Hepatic stellate cell (primary cell): Measurements from ENCODE around the gene MZB1.
"Not testable (repeated sequence)": the region's sequence is repeated elsewhere in the genome, so short reads cannot be mapped to it uniquely, and the experiment has no call there.

Experiments
- DNase-seq: peaks from one replicate; pipeline ENCODE4 v3.0.0; 2011; ENCODE audit warnings: low spot score

Gene MZB1

DNA sequence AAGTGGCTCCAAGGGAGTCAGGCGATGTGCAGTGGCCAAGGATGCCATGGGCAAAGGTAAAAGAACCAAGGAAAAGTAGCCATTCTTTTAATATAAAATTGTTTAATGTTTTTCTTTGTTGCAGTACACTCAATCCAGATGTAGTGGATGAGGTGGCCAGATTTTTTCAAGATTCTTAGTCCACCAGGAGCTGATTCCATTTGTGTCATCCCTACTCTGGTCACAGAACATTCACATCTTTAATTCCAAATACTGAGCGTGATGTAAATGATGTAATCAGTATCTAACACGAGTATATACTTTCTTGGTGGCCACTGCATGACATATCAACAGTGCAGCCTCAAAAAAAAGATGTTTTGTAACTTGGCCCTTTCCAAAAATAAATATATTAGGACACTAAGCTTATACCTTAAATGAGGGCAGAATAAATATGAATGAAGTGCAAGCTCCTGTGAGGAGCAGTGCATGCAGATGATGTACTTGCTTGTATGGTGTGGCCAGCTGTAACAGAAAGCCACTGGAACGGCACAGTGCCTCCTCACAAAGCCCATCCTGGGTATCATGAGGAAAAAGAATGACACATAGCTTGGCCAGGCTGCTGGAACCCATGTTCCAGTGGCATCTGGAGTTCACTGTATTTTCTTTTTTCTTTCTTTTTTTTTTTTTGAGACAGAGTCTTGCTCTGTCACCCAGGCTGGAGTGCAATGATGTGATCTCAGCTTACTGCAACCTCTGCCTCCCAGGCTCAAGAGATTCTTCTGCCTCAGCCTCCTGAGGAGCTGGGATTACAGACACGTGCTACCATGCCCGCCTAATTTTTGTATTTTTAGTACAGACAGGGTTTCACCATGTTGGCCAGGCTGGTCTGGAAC lies 20.6 kb upstream of the MZB1 start:
- DNase-seq, result no peak

- DNase-seq, result not testable (repeated sequence)
Observed at GRCh38 chr5:139409116-139409515, 19.4 kb upstream of the MZB1 start.

- no peak for DNase-seq
Observed at GRCh38 chr5:139408191-139408590, 18.5 kb upstream of the MZB1 start.

DNA sequence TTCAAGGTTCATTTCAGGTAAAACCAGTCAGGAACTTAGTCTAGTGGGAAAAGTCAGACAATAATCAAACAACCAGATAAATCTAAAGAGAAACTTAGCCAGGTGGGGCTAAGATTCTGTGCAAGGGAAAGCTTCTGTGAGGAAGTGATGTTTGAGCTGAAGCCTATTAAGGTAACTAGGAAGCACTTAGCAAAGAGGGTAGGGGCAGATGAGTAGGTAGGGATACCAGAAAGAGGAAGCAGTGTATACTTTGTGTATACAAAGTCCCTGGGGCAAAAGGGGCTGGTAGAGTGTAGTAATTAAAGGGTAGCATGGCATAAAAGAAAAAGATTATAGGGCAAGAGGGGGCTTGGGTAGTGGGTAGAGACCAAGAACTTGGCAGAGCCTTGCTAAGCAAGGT lies 17.8 kb upstream of the MZB1 start:
- DNase-seq, result no peak

GRCh38 chr5:139406963-139407362 lies 17.2 kb upstream of the MZB1 start:
- DNase-seq, result no peak

- no peak for DNase-seq
Observed at GRCh38 chr5:139404484-139404840, 14.7 kb upstream of the MZB1 start.

- DNase-seq, result peak; percentile 97
Observed at GRCh38 chr5:139403787-139404483, 14.2 kb upstream of the MZB1 start, which contains the start of gene SPATA24. SPATA24 (minus strand) TSS chr5:139404089; CDS start chr5:139404060, 29 bp downstream.

DNA sequence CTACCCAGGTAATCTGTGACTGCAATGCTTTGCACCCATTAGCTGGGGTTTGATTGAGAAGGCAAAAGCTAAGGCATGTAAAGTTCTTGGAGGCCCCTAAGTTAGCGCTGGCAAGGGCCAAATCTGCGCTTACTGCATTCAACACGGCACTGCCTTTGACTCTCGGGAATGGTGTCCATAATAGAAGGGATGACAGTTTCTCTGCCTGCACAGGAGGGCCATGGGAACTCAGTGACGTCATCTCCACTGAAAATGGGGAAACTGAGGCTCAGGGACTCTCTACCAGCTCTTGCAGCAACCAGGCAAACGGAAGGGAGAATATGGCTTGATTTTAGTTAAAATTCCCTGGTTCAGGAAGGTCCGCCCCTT lies 13.7 kb upstream of the MZB1 start:
- no peak for DNase-seq

GRCh38 chr5:139402561-139403158 lies 12.9 kb upstream of the MZB1 start:
- DNase-seq, result no peak

DNA sequence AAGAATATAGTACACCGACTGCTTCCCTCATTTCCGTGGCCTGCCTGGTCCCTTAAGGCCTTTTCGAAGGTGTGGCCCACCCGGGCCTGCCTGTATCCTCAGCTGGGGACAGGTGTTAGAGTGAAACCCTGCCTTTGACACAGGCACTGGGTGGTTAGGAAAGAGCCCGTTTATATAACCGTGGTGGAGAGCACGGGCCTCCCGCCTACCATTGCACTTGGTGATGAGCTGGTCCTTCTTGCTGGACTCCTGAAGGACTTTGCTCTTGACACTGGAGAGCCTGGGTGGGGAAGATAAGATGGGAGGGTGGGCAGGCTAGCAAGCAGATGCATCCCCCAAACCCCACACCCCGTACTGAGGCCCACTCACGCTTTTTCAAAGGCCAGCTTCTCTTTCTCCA lies 11.8 kb upstream of the MZB1 start:
- no peak for DNase-seq

DNA sequence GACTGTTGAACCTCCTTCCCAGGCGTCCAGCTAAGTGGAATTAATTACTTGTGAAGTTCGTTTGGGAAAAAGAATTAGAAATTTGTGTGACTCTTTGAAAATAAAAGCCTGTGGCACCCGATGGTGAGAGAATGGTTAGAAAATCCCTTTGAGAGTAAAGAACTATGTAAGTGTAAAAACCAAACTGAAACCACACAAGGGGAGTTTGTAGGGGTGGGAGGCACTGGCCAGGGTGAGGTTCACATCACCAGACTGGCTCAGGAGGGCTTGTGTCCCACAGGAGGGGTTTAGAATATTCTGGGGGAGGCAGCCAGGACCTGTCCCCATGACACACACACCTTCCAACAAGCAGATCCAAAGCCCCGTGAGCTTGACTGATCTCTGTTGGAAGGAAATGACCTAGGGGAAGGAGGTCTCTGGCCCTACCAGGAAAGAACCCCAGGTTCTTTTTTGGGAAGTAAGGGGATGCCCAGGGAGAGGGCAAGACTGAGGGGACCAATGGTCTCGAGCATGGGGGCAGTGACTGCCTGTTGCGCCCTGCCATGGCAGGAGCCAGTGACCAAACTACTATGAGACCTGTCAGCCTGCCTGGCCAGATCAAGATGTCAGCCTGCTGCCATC lies 9.9 kb upstream of the MZB1 start:
- DNase-seq, result no peak

GRCh38 chr5:139397921-139398320 lies 8.2 kb upstream of the MZB1 start:
- no peak for DNase-seq

DNA sequence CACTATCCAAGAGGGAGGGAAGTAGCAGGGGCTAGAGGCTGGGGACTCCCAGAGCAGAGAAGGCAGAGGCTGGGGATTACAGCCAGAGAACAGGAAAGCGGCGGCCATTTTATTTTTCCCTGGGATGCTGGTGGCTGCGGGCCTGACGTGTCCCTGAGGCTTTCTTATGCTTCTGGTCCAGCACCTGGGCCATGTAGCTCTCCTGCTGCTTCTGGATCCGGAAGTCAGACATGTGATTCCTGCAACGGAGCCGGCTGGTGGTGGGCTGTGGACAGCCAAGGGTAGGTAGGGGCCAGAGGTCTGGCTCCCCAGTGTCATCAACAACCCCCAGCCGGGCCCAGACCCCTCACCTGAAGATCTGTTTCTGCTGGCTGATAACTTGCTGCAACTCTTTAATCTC lies 7.0 kb upstream of the MZB1 start:
- DNase-seq, result no peak

DNA sequence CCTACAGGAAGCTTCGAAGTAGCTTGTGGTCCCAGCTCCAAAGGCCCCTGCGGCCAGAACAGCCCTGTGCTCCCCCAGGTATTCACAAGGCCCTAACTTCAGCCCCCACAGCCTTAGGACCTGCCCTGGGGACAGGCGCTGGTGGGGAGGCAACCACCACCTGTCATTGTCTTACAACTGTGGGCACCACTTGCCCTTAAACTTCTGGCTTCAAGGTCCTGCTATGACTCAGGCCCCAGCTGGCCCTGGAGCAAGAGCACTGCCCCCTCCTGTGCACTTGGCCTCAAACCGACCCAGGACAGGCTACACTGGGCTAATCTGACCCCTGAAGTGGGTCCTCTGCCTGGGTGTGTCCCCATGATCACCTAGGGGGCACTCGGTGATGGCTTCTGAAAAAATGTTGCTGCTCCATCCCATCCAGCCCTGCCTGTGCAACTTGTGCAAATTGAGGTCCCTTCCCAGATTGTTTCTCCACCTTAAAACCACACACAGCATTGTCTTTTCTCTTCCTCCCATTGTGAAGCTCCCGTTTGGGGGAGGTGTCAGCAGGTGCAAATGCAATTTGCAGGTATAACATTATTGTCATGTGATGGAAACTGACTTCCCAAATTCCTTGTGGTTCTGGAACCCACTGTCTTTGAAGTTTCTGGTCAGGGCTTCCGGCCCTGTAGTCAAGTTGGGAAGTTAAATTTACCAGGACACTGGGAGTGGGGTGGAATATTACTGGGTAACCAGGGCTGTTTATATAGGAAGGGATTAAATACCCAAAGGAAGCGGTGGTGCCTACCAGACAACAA lies 6.3 kb upstream of the MZB1 start:
- no peak for DNase-seq

GRCh38 chr5:139394654-139395566 lies 5.2 kb upstream of the MZB1 start, which contains the start of gene PROB1:
PROB1 (minus strand) TSS chr5:139395104; CDS start chr5:139395081, 23 bp downstream.
- no peak for DNase-seq

DNA sequence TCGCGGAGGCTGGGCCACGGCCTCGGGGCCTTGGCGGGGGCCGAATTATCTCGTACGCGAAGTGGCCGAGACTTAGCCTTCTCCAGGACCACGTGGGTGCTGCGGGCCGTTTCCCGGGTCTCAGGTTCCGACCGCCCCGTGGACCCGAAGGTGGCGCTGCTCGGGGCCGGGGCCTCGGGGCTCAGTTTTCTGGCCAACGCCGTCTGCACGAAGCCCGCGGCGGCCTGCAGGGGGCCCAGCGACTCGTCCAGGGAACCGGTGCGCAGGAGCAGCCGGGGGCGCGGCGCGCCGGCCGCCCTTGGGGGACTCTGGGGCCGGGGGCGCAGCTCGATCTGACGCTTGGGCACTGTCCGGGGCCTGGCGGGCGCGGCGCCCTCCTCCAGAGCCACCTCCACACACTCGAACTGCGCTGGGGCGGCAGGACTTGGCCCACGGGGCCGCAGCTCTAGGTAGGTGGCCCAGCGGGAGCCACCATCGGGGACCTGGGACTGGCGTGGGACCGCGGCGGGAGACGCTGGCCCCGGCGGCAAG lies 4.5 kb upstream of the MZB1 start:
- no peak for DNase-seq

GRCh38 chr5:139393497-139394122 lies 3.9 kb upstream of the MZB1 start:
- no peak for DNase-seq

GRCh38 chr5:139392678-139393496 lies 3.2 kb upstream of the MZB1 start:
- DNase-seq, result no peak

- DNase-seq, result no peak
Observed at GRCh38 chr5:139392324-139392677, 2.6 kb upstream of the MZB1 start.
